OCI-LY3 (cell line): ENCODE measurements around the gene KRT74.
A peak's percentile ranks its signal among the peaks of the same experiment; 100 is the strongest.

ENCODE experiments used
- H2AFZ ChIP-seq: fragments of 200-600, 300-600 bp; shearing (Covaris generic); 2 replicates; pipeline ENCODE4 v1.6.0; 2014; ENCODE audit warnings: antibody characterized with exemption, low read depth, low read length
- H3K27ac ChIP-seq: fragments of 200-600, 300-600 bp; sonication (generic); 2 replicates; pipeline ENCODE4 v1.5.1; 2014; ENCODE audit warnings: mild to moderate bottlenecking, low read length, moderate library complexity, mixed read lengths
- H3K27me3 ChIP-seq: fragments of 200-600, 300-600 bp; sonication (generic); 2 replicates; pipeline ENCODE4 v1.6.1; 2014; ENCODE audit warnings: low read depth, low read length, mixed read lengths
- H3K36me3 ChIP-seq: fragments of 200-600, 300-600 bp; sonication (generic); replicated peaks from 2 replicates; pipeline ENCODE3; 2014; ENCODE audit warnings: low read depth, low read length, mixed read lengths
- H3K4me1 ChIP-seq: fragments of 300-600, 200-600 bp; sonication (generic); 2 replicates; pipeline ENCODE4 v1.6.1; 2014; ENCODE audit warnings: low read length, mixed read lengths
- H3K4me2 ChIP-seq: fragments of 200-600, 300-600 bp; sonication (generic); 2 replicates; pipeline ENCODE4 v1.6.1; 2014; ENCODE audit warnings: low read length, mixed read lengths
- H3K4me3 ChIP-seq: fragments of 300-600, 200-600 bp; sonication (generic); 2 replicates; pipeline ENCODE4 v1.5.1; 2014; ENCODE audit warnings: antibody characterized with exemption, mild to moderate bottlenecking, low read length, moderate library complexity
- H3K79me2 ChIP-seq: fragments of 300-600, 200-600 bp; shearing (Covaris generic); 2 replicates; pipeline ENCODE4 v1.6.1; 2014; ENCODE audit warnings: mild to moderate bottlenecking, low read length, mixed read lengths
- H3K9ac ChIP-seq: fragments of 300-600, 200-600 bp; shearing (Covaris generic); 2 replicates; pipeline ENCODE4 v1.6.0; 2014; ENCODE audit warnings: mild to moderate bottlenecking, low read length, moderate library complexity
- H3K9me3 ChIP-seq: fragments of 200-600, 300-600 bp; shearing (Covaris generic); 2 replicates; pipeline ENCODE4 v1.6.1; 2014; ENCODE audit warnings: low read length, mixed read lengths; ENCODE audit not compliant: insufficient read depth
- H4K20me1 ChIP-seq: fragments of 200-600, 300-600 bp; sonication (generic); 2 replicates; pipeline ENCODE4 v1.6.1; 2016; ENCODE audit warnings: low read length, mixed read lengths; ENCODE audit not compliant: insufficient read depth
- CTCF ChIP-seq: fragments of 200-600, 300-600 bp; sonication (generic); IDR thresholded peaks from 2 replicates; pipeline ENCODE4 v1.5.1; 2014; ENCODE audit warnings: antibody characterized with exemption, low read length, low read depth
- EZH2phosphoT487 ChIP-seq: fragments of 200-600 bp; shearing (Covaris generic); IDR thresholded peaks from 2 replicates; pipeline ENCODE4 v1.6.1; 2018; ENCODE audit warnings: antibody characterized with exemption, mixed run types, low read depth

KRT74 gene

GRCh38 chr12:52530905-52531304 lies 42.7 kb downstream of the KRT74 start:
- H3K4me1 ChIP-seq = peaks cover 48% of the 10 kb centered on the region
- peak overlapping the region; percentile 73 for H3K4me2 ChIP-seq
- no peaks in the 10 kb centered on the region for H3K27me3 ChIP-seq

GRCh38 chr12:52530366-52530765 lies 43.3 kb downstream of the KRT74 start:
- no peak overlapping the region for H2AFZ ChIP-seq
- no peaks in the 10 kb centered on the region for H4K20me1 ChIP-seq
- no peak overlapping the region for H3K9ac ChIP-seq
- no peak overlapping the region for H3K4me2 ChIP-seq
- no peaks in the 10 kb centered on the region for H3K79me2 ChIP-seq
- no peaks in the 10 kb centered on the region for H3K9me3 ChIP-seq
- peaks cover 53% of the 10 kb centered on the region for H3K4me1 ChIP-seq
- no peaks in the 10 kb centered on the region for H3K36me3 ChIP-seq
- H3K4me3 ChIP-seq = no peak overlapping the region
- no peaks in the 10 kb centered on the region for H3K27me3 ChIP-seq
- TF ChIP-seq CTCF (no peak), EZH2phosphoT487 (no peak)
- no peak overlapping the region for H3K27ac ChIP-seq

More at GRCh38 chr12:52530905-52531304, 42.7 kb downstream of the KRT74 start:
- peak; percentile 51 for TF ChIP-seq CTCF
- no peak for TF ChIP-seq EZH2phosphoT487
- H3K79me2 ChIP-seq = no peaks in the 10 kb centered on the region
- H4K20me1 ChIP-seq = no peaks in the 10 kb centered on the region
- H3K36me3 ChIP-seq = no peaks in the 10 kb centered on the region
- no peaks in the 10 kb centered on the region for H3K9me3 ChIP-seq
- peak overlapping the region; percentile 19; the same call in 1 of the 2 replicates for H3K9ac ChIP-seq
- H2AFZ ChIP-seq = no peak overlapping the region
- H3K4me3 ChIP-seq = no peak overlapping the region
- H3K27ac ChIP-seq = no peak overlapping the region; the same call in 1 of the 2 replicates

- peaks cover 59% of the 10 kb centered on the region for H3K4me1 ChIP-seq
- no peak overlapping the region for H3K27ac ChIP-seq
- H2AFZ ChIP-seq = no peak overlapping the region
- H3K79me2 ChIP-seq = no peaks in the 10 kb centered on the region
- no peaks in the 10 kb centered on the region for H3K27me3 ChIP-seq
- TF ChIP-seq EZH2phosphoT487 (no peak), CTCF (no peak)
- H3K4me2 ChIP-seq = no peak overlapping the region
- H3K4me3 ChIP-seq = no peak overlapping the region
- H3K9me3 ChIP-seq = no peaks in the 10 kb centered on the region
- H4K20me1 ChIP-seq = no peaks in the 10 kb centered on the region
- no peaks in the 10 kb centered on the region for H3K36me3 ChIP-seq
- no peak overlapping the region for H3K9ac ChIP-seq
These were observed 43.8 kb downstream of the KRT74 start for GRCh38 chr12:52529846-52530245.

- H3K79me2 ChIP-seq = no peaks in the 10 kb centered on the region
- no peak overlapping the region for H3K9ac ChIP-seq
These were observed 44.2 kb downstream of the KRT74 start for GRCh38 chr12:52529417-52529816.

More at GRCh38 chr12:52529417-52529816, 44.2 kb downstream of the KRT74 start:
- no peak overlapping the region for H3K4me2 ChIP-seq
- no peak for TF ChIP-seq CTCF
- no peak for TF ChIP-seq EZH2phosphoT487
- H3K27ac ChIP-seq = no peak overlapping the region
- no peak overlapping the region for H2AFZ ChIP-seq
- H3K4me3 ChIP-seq = no peak overlapping the region
- no peaks in the 10 kb centered on the region for H3K36me3 ChIP-seq
- peaks cover 60% of the 10 kb centered on the region for H3K4me1 ChIP-seq
- H3K27me3 ChIP-seq = no peaks in the 10 kb centered on the region
- no peaks in the 10 kb centered on the region for H3K9me3 ChIP-seq
- no peaks in the 10 kb centered on the region for H4K20me1 ChIP-seq
